SK-N-SH treated with all-trans-retinoic acid at 6 μM for 48 hours (cell line): ENCODE measurements around the gene RAP2A.

Source experiments
- PATZ1 ChIP-seq: fragments of 250-450 bp; sonication (Bioruptor Pico); IDR thresholded peaks from 2 replicates; pipeline ENCODE4 v1.8.0; 2020; ENCODE audit warnings: mild to moderate bottlenecking, moderate library complexity, borderline replicate concordance
- SNAI2 ChIP-seq: fragments of 250-450 bp; sonication (Bioruptor Pico); IDR thresholded peaks from 2 replicates; pipeline ENCODE4 v1.5.0; 2020; ENCODE audit warnings: mild to moderate bottlenecking, moderate library complexity
- ZNF8 ChIP-seq: fragments of 450-650 bp; formaldehyde crosslinking; IDR thresholded peaks from 2 replicates; pipeline ENCODE4 v1.5.0; 2020; ENCODE audit warnings: mild to moderate bottlenecking, moderate library complexity

GRCh38 chr13:97502181-97502580 is 68.2 kb downstream of the RAP2A start:
- TF ChIP-seq PATZ1 (CRISPR knock-in tag) (no peak), ZNF8 (CRISPR knock-in tag) (no peak), SNAI2 (CRISPR knock-in tag) (no peak)
